Lower leg skin (tissue), 3 donors: ENCODE measurements around the gene KAT6B.

Experiments used
- CTCF ChIP-seq, 3 donors: fragments of 450-650 bp; IDR thresholded peaks; one replicate each; pipeline ENCODE4 v1.5.1; 2016; ENCODE audit warnings: antibody characterized with exemption in 3 of 3, mild to moderate bottlenecking in 3 of 3, moderate library complexity in 2 of 3
- POLR2A ChIP-seq, 2 donors: fragments of 450-650 bp; IDR thresholded peaks; one replicate each; pipeline ENCODE4 v1.6.1; 2016 to 2017; ENCODE audit warnings: antibody characterized with exemption in 2 of 2, mild to moderate bottlenecking in 1 of 2, moderate library complexity in 1 of 2

DNA sequence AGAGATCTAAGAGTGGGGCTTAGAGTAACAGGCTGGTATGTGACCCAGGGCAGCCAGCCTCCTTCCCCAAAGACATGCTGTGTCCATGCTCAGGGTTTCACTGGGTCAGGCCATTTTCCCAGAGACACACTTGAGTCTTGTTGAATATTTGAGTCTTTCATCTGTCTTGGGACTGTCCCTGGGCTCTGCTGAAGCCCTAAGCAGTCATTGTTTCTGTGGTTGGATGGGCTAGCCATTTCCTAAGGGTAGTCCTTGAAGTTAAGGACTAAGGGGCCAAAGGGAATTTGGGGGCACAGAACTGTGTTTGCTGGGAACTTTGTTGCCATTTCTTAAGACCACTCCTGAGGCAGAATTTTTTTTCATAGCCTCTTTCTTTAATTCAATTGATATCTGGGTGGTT lies 186.6 kb downstream of the KAT6B start:
- no peak for TF ChIP-seq CTCF (IDR thresholded peaks at IDR 0.05)
- no peak for TF ChIP-seq POLR2A (IDR thresholded peaks at IDR 0.05)
